Heart left ventricle (tissue), 13 donors: ENCODE results near the gene TTLL12.

Experiments used
- CTCF ChIP-seq, 12 donors: fragments of 200-600 bp; sonication (generic) in 4 of 12; IDR thresholded peaks; one replicate each; pipeline versions ENCODE4 v1.5.0 to v1.8.0; 2018 to 2022; ENCODE audit warnings: antibody characterized with exemption in 12 of 12, mild to moderate bottlenecking in 5 of 12
- POLR2A ChIP-seq, 2 donors: fragments of 450-650 bp; IDR thresholded peaks; one replicate each; pipeline ENCODE4 v1.6.1; 2017; ENCODE audit warnings: antibody characterized with exemption in 2 of 2, mild to moderate bottlenecking in 2 of 2, moderate library complexity in 2 of 2
- donor health status: ischemic (EF 13 %, LVEDD 7.1; RV severe dilation, severe dysfunction).
- donor health status: DM: no; HTN: yes; CAD: no.
- donor health status: DM: no; HTN: no; CAD: no.
- donor health status: ischemic (EF 25% LVEDD 6.9; RV normal size, moderate dysfunction).
- donor health status: ischemic (EF 25% LVEDD 5.7; RV mildly dilated, moderate dysfunction).
- donor health status: ischemic (EF 35%, LVEDD 5.7; RV mildly dilated, moderate dysfunction).
- donor health status: nonischemic (EF 11% LVEDD 7.7; RV severe dilation, severe dysfunction).
- donor health status: DM: yes; HTN: yes; CAD: no.
- donor health status: PGD.
- donor health status: ischemic (EF 29% LVEDD 5.4; RV normal size, mild dysfunction).
- donor health status: nonischemic (EF 23%, LVEDD 6.1; RV moderate dilation, normal function).

DNA sequence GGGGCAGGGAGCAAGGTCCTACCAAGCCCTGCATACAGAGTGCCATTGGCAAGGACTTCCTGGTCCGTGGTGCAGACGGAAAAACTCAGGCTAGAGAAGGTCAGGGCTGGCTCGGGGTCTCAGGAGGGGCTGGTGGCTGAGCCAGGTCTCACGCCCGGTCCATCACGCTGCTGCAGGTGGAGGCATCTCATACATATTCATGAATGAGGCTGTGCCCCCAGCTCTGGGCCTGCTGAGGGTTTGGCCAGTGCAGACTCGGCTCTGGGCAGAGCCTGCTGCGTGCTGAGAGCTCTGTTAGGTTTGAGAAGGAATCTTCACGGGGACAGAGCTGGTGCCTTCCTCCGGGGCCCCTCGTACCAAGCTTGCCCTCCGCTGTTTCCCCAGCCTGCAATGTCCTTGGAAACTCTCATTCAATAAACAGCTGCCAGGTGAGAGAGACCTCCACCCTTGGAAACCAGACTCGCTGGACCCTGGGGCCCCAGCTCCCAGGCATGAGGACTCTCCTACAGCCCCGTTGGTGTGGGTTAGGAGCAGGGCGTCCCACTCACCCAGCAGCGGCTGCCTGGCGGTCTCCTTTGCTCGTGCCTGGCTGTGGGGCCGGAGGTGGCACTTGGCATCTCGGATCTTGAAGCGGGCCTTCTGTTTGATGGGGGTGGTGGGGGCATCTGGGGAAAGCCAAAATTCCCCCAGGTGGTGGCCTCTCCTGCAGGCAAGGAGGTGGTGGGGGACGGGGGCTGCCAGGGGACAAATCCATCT is 33.9 kb upstream of the TTLL12 start:
- TF ChIP-seq CTCF (IDR thresholded peaks at IDR 0.05), result no peak
- TF ChIP-seq POLR2A (IDR thresholded peaks at IDR 0.05), result no peak
